ENCODE measurements around the gene UHMK1.
A peak's percentile ranks its signal among the peaks of the same experiment; 100 is the strongest.
"Not testable (repeated sequence)": the region's sequence is repeated elsewhere in the genome, so short reads cannot be mapped to it uniquely, and the experiment has no call there.

The UHMK1 gene

GRCh38 chr1:162497723-162498495 is at the start of gene UHMK1:
TSS of gene UHMK1 (plus strand) at chr1:162497818. CDS start at chr1:162498001, 183 bp downstream.
- DNase-seq (ENCODE audit: low read depth in 2 of 2): peak; percentile 79 to 82

DNA sequence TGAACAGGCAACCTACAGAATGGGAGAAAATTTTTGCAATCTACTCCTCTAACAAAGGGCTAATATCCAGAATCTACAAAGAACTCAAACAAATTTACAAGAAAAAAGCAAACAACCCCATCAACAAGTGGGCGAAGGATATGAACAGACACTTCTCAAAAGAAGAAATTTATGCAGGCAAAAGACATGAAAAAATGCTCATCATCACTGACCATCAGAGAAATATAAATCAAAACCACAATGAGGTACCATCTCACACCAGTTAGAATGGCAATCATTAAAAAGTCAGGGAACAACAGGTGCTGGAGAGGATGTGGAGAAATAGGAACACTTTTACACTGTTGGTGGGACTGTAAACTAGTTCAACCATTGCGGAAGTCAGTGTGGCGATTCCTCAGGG is 43.3 kb upstream of the UHMK1 start:
- not testable (repeated sequence) for DNase-seq (ENCODE audit: low read depth in 2 of 2)

GRCh38 chr1:162456323-162456722 is 41.3 kb upstream of the UHMK1 start:
- DNase-seq (ENCODE audit: low read depth in 2 of 2): no peak

DNA sequence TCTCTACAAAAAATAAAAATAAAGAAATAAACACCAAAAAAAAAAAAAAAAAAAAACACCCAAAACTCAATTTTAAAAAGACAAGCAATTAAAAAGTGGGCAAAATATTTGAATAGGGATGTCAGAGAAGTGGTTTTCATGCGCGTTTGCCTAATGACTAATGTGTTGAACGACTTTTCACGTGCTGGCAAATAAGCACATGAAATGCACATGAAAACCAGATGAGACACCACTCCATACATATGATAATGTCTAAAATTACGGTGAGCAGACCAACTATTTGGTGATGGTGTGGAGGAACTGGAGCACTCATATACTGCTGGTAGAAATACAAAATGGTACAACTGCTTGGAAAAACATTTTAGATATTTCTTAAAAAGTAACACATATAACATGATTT is 39.4 kb upstream of the UHMK1 start:
- DNase-seq (ENCODE audit: low read depth in 2 of 2): no peak

GRCh38 chr1:162462425-162462824 is 35.2 kb upstream of the UHMK1 start:
- DNase-seq (ENCODE audit: low read depth in 2 of 2): not testable (repeated sequence)

DNA sequence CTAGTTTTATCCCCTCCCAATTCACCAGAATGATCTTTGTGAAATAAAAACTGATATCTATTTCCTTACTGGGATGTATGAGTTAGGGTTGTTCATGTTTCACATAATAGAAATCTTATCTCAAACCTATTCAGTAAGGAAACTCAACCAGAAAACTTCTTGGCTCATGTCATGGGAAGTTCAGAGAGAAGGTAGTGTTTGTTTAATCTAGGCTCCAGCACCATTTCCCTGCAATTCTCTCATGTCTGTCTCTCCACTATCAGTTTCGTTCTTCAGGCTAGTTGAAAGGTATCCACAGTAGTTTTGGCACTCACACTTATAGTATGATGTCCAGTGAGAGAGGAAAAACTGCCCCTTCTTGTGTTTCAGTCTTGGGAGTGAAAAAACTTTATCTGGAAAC is 34.6 kb upstream of the UHMK1 start:
- no peak for DNase-seq (ENCODE audit: low read depth in 2 of 2)

DNA sequence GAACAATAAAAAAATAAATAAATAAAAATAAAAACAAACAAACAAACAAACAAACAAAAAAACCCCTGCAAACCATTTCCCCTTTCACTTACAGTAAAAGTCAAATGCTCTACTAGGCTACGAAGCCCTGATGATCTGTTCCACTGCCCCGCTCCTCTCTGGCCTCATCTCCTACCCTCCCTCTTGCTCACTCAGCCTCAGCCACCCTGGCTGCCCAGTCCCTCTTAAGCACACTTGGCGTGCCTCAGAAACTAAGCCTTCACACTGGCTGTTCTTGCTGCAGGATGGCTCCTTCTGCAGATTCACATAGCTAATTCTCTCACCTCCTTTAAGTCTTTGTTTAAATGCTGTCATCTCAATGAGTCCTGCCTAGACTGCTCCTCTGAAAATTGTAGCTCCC is 30.8 kb upstream of the UHMK1 start:
- DNase-seq (ENCODE audit: low read depth in 2 of 2): no peak

DNA sequence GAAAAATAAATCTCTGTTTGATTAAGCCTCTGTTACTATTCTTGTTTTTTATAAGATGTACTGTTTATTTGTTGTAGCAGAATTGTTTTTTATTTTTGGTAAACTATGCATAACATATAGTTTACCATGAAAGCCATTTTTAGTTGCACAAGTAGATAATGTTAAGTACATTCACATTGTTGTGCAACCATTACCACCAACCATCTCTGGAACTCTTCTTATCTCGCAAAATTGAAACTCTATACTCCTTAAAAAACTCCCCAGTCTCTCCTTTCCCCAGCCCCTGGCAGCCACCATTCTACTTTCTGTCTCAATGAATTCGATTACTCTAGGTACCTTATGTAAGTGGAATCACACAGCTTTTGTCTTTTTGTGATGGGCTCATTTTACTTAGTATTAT is 27.4 kb upstream of the UHMK1 start:
- no peak for DNase-seq (ENCODE audit: low read depth in 2 of 2)

- DNase-seq (ENCODE audit: low read depth in 2 of 2): no peak
These were observed 26.2 kb upstream of the UHMK1 start for GRCh38 chr1:162471290-162471853.

DNA sequence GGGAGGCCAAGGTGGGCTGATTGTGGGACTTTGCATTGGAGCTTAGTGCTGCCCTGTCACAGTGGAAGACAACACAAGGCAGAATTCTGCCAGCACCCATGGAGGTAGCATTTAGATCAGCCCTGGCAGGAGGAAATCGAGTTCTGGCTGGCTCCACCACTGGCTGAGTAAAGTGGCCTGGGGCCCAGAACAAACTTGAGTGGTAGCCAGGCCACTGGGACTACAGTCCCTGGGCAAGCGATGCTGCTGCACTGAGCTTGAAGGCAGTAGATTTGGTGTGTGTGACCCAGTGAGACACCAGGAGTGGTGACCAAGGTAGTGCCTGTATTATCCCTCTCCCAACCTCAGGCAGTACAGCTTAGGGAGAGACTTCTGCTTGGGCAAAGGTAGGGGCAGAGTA is 22.5 kb upstream of the UHMK1 start:
- no peak for DNase-seq (ENCODE audit: low read depth in 2 of 2)

GRCh38 chr1:162475539-162476185 is 22.0 kb upstream of the UHMK1 start:
- DNase-seq (ENCODE audit: low read depth in 2 of 2): no peak

- DNase-seq (ENCODE audit: low read depth in 2 of 2): no peak
These were observed 21.0 kb upstream of the UHMK1 start for GRCh38 chr1:162476620-162477019.

DNA sequence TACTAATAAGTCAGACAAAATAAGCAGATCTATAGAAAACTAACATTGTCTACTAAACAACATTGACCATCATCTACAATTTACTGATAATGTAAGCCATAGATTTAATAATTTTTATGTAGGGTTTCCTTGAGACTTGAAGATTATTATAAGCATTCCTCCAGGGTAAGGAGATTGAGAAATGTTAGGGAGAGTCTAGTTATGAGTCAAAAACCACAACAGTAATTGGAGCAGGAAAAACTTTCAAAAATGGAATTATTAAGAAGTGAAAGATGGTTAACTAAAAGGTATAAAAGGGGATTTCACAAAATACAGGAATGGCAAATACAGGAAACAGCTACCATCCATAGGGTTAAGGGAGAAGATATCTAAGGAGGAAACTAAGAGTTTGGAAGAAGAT is 12.4 kb upstream of the UHMK1 start:
- no peak for DNase-seq (ENCODE audit: low read depth in 2 of 2)

DNA sequence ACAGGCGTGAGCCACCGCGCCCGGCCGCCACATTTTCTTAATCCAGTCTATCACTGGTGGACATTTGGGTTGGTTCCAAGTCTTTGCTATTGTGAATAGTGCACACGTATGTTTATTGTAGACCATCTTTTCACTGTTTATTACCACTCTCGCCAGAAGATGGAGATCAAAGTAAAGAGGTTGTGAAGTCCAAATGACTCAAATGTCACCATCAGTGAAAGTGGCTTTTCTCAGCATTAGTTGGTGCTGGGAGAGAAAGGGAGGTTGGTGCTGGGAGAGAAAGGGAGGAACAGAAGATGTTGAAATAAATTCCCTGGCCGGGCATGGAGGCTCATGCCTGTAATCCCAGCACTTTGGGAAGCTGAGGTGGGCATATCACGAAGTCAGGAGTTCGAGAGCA is 10.4 kb upstream of the UHMK1 start:
- no peak for DNase-seq (ENCODE audit: low read depth in 2 of 2)

DNA sequence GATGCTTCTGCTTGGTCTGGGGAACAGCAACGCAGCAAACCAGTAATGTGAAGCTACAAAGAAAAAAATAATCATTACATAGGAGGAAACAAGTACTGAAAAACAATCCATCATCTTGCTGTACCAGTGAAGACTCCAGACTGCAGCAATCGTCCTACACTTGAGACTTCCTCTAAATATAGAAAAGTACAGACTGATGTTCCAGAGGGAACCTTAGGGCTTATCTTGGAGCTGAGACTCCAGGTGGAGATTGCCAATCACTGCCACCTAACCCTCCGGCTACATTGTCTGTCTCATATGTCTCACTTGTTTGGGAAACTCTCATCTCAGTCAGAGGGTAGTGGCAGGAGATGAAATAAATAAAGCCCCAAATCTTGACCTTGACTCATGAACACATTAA is 9.4 kb upstream of the UHMK1 start:
- no peak for DNase-seq (ENCODE audit: low read depth in 2 of 2)

DNA sequence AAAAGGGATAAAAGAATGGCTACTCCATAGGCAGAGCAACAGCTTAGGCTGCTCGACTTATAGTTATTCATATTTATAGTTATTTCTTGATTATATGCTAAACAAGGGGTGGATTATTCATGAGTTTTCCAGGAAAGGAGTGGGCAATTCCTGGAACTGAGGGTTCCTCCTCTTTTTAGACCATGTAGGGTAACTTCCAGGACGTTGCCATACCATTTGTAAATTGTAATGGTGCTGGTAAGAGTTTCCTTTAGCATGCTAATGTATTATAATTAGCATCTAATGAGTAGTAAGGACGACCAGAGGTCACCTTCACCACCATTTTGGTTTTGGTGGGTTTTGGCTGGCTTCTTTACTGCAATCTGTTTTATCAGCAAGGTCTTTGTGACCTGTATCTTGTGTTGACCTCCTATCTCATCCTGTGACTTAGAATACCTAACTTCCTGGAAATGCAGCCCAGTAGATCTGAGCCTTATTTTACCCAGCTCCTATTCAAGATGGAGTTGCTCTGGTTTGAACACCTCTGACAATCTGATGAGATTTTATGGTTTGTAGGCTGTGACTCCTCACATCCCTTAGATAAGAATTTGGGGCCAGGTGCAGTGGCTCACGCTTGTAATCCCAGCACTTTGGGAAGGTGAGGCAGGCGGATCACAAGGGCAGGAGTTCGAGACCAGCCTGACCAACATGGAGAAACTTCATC is 1.9 kb upstream of the UHMK1 start:
- not testable (repeated sequence) for DNase-seq (ENCODE audit: low read depth in 2 of 2)

GRCh38 chr1:162497104-162497722 is 405 bp upstream of the UHMK1 start:
- no peak for DNase-seq (ENCODE audit: low read depth in 2 of 2)

GRCh38 chr1:162498496-162498810 is 835 bp downstream of the UHMK1 start:
- no peak for DNase-seq (ENCODE audit: low read depth in 2 of 2)

- DNase-seq (ENCODE audit: low read depth in 2 of 2): no peak
These were observed 3.2 kb downstream of the UHMK1 start for GRCh38 chr1:162500805-162501204.

DNA sequence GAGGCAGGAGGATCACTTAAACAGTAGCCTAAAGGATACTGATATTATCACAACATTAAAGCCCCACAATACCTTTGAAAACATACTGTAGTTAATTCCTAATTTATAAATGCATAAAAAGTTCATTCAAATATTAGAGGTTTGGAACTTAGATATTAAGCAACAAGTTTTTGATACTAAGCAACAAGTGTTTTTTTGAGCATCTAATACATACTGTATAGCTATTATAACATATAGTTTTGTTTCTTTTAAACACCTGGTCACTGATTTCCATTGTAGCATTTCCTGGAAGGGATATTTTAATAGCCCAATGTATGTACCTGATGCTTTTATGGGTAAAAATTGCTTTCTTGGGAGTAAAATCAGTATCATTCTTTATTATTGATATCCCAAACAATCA is 4.5 kb downstream of the UHMK1 start:
- no peak for DNase-seq (ENCODE audit: low read depth in 2 of 2)

GRCh38 chr1:162502928-162503327 is 5.3 kb downstream of the UHMK1 start:
- no peak for DNase-seq (ENCODE audit: low read depth in 2 of 2)

DNA sequence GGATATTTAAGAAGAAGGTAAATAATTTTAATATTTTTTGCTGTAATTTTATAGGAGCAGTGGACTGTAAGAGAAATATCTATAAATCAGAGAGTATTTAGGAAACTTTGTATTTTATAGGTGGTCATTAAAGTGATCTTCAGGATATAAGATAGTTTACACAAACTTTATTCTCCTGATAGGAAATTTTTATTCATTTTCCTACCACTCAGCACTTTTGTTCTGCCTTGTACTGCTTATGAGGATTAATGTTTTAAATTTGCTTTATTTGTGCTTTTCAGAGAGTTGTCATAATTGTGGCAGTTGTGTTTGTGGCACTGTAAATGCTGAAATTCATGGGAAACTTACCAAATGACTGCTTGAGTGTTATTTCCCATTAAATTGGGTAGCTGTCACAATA is 29.7 kb downstream of the UHMK1 start:
- no peak for DNase-seq (ENCODE audit: low read depth in 2 of 2)
